ENCODE results near the gene PDCD4.

DNA sequence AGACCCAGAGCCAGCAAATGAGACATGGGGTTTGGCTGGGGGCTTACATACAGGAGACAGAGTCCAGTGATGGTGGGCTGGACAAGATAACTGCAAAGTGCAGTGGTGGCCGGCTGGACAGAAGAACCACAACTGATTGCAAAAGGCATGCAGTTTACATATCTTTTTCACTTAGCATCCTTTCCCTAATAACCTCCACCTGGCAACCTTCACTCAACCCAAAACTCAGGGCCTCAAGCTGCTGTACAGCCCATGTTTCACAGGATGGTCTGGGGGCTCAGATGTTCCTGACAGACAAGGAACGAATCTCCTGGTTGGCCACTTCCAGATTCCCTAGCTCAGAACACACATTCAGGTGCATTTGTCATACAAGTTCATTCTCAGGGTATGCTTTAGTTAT lies 7.8 kb upstream of the PDCD4 start:
- TF ChIP-seq POLR2AphosphoS5 (IDR thresholded peaks at IDR 0.05; ENCODE audit: low read depth, low read length) = no peak
- TF ChIP-seq EZH2 (IDR thresholded peaks at IDR 0.05) = no peak
- TF ChIP-seq, protein P1, sequence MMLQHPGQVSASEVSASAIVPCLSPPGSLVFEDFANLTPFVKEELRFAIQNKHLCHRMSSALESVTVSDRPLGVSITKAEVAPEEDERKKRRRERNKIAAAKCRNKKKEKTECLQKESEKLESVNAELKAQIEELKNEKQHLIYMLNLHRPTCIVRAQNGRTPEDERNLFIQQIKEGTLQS (IDR thresholded peaks at IDR 0.05) = no peak
- no peak for TF ChIP-seq ZNF274 (IDR thresholded peaks at IDR 0.05; ENCODE audit: low read depth, low read length)
- TF ChIP-seq, protein P2, sequence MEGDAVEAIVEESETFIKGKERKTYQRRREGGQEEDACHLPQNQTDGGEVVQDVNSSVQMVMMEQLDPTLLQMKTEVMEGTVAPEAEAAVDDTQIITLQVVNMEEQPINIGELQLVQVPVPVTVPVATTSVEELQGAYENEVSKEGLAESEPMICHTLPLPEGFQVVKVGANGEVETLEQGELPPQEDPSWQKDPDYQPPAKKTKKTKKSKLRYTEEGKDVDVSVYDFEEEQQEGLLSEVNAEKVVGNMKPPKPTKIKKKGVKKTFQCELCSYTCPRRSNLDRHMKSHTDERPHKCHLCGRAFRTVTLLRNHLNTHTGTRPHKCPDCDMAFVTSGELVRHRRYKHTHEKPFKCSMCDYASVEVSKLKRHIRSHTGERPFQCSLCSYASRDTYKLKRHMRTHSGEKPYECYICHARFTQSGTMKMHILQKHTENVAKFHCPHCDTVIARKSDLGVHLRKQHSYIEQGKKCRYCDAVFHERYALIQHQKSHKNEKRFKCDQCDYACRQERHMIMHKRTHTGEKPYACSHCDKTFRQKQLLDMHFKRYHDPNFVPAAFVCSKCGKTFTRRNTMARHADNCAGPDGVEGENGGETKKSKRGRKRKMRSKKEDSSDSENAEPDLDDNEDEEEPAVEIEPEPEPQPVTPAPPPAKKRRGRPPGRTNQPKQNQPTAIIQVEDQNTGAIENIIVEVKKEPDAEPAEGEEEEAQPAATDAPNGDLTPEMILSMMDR (IDR thresholded peaks at IDR 0.05 in 2 of 3, conservative IDR thresholded peaks at IDR 0.05 in 1 of 3; ENCODE audit: borderline replicate concordance in 1 of 3, insufficient read depth in 1 of 3, low read depth in 2 of 3, low read length in 2 of 3) = no peak
- no peak for TF ChIP-seq RAD21 (IDR thresholded peaks at IDR 0.05; ENCODE audit: low read depth)
- no peak for TF ChIP-seq JUND (IDR thresholded peaks at IDR 0.05)
- TF ChIP-seq SIN3A (IDR thresholded peaks at IDR 0.05; ENCODE audit: low read depth) = no peak
- no peak for TF ChIP-seq TCF7L2 (IDR thresholded peaks at IDR 0.05; ENCODE audit: borderline replicate concordance, extremely low read depth, insufficient read depth, insufficient read length)
- TF ChIP-seq, protein P3, sequence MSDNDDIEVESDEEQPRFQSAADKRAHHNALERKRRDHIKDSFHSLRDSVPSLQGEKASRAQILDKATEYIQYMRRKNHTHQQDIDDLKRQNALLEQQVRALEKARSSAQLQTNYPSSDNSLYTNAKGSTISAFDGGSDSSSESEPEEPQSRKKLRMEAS (IDR thresholded peaks at IDR 0.05) = no peak
- TF ChIP-seq YY1 (IDR thresholded peaks at IDR 0.05; ENCODE audit: extremely low read depth, insufficient replicate concordance, low read depth, low read length) = no peak

Measured in HCT116 (cell line).